Activated T-cell treated with anti-CD3 and anti-CD28 coated beads, Interleukin-2, amount 50 U/mL, for 4 hours (primary cell): ENCODE results near the gene TTC21A. TPM values are rescaled to one million over a fixed set of nuclear protein-coding genes. Genes with fewer than 3 reads are reported as not detected.

Experiments used
- ATAC-seq, 2 donors: fragments of 200-7000 bp; cut with Tn5 transposase; one replicate each; pipeline ENCODE4 v1.10.0; 2021
- DNase-seq: peaks from one replicate; pipeline ENCODE4 v3.0.0-alpha.2; 2020
- H3K27me3 Mint-ChIP-seq: one replicate; pipeline ENCODE4 v1.8.0; 2021; ENCODE audit warnings: low read depth, mixed read lengths
- H3K36me3 Mint-ChIP-seq: one replicate; pipeline ENCODE4 v1.8.0; 2022; ENCODE audit warnings: mixed read lengths; ENCODE audit not compliant: insufficient read depth
- H3K4me1 Mint-ChIP-seq: one replicate; pipeline ENCODE4 v1.8.0; 2021; ENCODE audit warnings: low read depth, mixed read lengths
- H3K4me3 Mint-ChIP-seq: one replicate; pipeline ENCODE4 v1.8.0; 2021; ENCODE audit warnings: mild to moderate bottlenecking, moderate library complexity, mixed read lengths
- H3K9me3 Mint-ChIP-seq: one replicate; pipeline ENCODE4 v1.8.0; 2021; ENCODE audit warnings: mixed read lengths
- total RNA-seq, 3 donors: library from RNA; stranded (reverse); gene quantifications; one replicate each; pipeline ENCODE4 v1.2.1, GENCODE V29; 2021

Gene TTC21A
- total RNA-seq, 3 donors from 2014 or later = 0.84 to 1.1 (median 1.0) TPM

DNA sequence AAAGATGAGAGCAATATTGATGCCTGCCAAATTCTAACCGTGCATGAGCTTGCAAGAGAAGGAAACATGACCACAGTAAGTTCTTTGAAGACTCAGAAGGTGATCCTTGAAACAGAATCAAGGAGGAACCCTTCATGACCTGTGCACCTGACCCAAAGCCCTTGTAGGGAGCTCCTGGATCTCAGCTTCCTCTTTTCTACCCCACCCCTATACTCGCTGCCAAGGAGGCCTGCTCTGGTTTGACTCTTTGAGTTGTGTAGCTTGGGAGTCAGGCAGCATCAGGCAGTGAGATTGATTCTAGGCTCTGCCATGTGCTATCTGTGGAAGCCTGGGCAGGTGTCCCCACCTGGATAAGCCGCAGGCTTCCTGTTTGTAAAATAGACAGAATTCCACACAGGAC is 10.6 kb downstream of the TTC21A start:
- Mint-ChIP-seq H3K4me1 (no peaks in the 10 kb centered on the region), H3K27me3 (no peaks in the 10 kb centered on the region), H3K9me3 (no peaks in the 10 kb centered on the region), H3K36me3 (no peaks in the 10 kb centered on the region), H3K4me3 (no peak overlapping the region)
- no peak for DNase-seq
- ATAC-seq = no peak

DNA sequence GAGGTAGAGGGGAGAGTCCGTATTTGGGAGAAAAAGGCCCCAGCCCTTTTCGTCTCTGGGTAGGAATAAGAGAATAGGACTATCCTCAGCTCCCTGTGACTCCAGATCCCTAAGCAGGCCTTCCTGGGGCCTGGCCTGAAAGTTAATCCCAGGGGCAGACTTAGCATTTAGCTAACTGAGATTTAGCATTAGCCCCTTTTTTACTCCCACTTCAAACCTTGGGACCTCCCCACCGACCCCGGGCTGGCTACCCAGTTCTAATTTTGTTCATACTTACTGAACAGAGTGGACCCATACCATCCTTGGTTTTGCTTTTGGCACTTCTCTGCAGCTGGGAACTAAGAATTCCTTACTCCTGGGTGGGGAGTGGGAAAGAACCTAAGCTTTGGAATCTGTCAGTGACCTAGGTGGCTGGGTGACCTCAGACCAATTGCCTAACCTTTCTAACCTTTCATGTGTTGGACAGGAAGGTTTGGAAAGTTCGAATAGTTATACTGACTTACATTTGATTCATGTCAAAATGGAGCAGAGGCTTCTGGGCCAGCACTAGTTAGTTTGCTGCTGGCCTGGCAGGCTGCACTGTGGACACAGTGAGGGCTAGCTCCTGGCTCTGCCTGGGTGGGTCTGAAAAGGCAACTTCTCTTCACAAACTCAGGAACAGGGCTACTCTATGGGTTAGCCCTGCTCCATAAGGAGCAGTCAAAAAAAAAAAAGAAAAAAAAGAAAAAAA is 11.6 kb downstream of the TTC21A start:
- no peak for ATAC-seq
- Mint-ChIP-seq H3K4me1 (no peaks in the 10 kb centered on the region), H3K27me3 (no peaks in the 10 kb centered on the region), H3K36me3 (no peaks in the 10 kb centered on the region), H3K9me3 (no peaks in the 10 kb centered on the region), H3K4me3 (no peak overlapping the region)
- DNase-seq = no peak

DNA sequence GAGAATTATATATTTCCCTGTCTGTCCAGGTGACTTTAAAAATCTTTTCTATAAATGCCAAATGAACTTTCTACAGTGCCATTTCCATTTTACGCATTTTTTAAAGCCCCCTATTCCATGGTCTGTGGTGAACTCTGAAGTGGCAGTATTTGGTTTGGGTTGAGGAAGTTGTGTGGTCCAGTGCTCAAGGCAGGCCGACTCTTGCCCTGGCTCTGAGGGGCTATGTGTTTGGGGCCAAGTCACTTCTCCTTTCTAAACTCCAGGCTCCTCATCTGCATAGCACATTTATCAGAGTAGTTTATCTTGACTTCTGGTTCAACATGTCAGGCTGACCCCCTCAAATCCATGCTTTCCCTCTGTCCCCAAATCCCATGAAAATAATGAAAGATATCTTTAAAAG is 14.1 kb downstream of the TTC21A start:
- H3K27me3 Mint-ChIP-seq = no peaks in the 10 kb centered on the region
- no peak for ATAC-seq

DNA sequence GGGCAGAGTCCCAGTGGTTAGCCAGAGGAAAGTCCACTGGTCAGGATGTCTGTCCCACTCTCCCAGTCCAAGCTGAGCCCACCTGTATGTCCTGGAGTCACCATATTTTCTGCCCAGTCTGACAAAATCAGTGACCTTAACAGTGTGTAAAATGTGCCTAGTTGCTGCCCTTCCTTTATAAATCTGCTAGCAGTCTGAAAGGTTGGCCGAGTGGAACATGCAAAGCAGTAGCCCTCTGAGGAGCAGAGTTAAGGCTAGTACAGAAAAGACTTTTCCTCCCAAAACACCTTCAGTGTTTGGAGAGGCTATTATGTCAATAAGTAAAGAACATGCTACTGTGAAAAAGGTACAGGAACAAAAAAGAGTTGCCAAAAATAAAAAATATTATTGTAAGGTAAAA is 15.3 kb downstream of the TTC21A start:
- Mint-ChIP-seq H3K4me3 (no peak overlapping the region), H3K9me3 (no peaks in the 10 kb centered on the region), H3K27me3 (no peaks in the 10 kb centered on the region), H3K4me1 (peaks cover 12% of the 10 kb centered on the region), H3K36me3 (no peaks in the 10 kb centered on the region)
- no peak for DNase-seq
- no peak for ATAC-seq

More for the DNA sequence above, 14.1 kb downstream of the TTC21A start:
- Mint-ChIP-seq H3K4me1 (peaks cover under 1% of the 10 kb centered on the region), H3K4me3 (no peak overlapping the region), H3K9me3 (no peaks in the 10 kb centered on the region), H3K36me3 (no peaks in the 10 kb centered on the region)
- no peak for DNase-seq

DNA sequence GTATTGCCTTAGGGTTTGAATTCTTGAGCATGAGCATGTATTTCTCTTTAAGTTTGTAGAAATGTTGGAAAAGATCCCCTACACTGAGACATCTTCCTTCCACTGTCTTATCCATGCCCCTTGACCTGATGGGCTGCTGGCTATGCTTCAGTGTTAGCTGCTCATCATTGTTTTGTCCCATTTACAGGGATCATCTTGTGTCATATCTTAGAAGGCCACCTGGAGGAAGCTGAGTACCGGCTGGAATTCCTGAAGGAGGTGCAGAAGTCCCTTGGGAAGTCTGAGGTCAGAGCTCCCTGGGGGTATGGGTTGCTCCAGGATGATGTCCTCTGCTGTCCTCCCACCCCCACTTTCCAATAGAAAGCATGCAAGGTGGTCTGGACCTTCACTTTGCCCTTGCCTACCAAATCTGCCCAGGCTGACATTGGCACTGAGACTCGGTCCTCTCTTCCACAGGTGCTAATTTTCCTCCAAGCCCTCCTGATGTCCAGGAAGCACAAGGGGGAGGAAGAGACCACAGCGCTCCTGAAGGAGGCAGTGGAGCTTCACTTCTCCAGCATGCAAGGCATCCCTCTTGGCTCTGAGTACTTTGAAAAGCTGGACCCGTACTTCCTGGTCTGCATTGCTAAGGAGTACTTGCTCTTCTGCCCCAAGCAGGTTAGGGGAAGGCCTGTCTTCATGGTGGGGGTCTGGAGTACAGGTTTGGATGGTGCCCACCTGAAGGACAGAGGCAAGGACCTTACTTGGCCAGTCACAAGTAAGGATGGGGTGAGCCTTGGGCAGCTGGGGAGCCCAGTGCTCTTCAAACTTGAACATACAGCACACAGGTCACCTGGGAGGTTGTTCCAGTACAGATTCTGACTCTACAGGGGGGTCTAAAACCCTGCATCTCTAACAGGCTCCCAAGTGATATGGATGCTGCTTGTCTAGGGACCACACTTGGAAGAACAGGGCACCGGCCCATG is 17.7 kb downstream of the TTC21A start:
- ATAC-seq (no peak), DNase-seq (no peak)
- H3K36me3 Mint-ChIP-seq = no peaks in the 10 kb centered on the region
- H3K4me1 Mint-ChIP-seq = peaks cover 21% of the 10 kb centered on the region
- H3K27me3 Mint-ChIP-seq = no peaks in the 10 kb centered on the region
- no peak overlapping the region for H3K4me3 Mint-ChIP-seq
- no peaks in the 10 kb centered on the region for H3K9me3 Mint-ChIP-seq

DNA sequence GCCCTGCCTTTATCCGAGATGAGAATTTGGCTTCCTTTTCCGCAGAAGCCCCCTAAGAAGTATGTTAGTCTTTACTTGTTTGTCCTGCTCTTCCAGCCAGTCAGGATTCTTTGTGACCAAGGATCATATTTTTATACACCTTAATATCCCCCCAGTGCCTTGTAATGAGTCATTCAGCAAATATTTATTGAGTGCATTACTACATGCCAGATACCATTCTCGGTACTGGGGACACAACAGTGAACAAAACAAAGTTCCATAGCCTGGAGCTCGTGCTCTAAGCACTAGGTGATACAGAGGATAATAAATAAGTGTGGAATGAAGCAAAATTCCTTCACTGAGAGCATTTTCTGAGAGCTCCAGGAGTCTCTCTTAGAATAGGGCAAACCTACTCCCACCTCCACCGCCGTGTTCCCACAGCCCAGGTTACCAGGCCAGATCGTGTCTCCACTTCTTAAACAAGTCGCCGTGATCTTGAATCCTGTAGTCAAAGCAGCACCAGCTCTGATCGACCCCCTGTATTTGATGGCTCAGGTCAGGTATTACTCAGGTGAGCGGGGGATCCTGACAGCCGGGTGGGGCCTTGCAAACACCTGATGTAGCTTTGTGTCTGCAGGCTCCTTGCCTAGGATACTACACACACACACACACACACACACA is 18.5 kb downstream of the TTC21A start:
- no peak overlapping the region for H3K4me3 Mint-ChIP-seq
- no peaks in the 10 kb centered on the region for H3K36me3 Mint-ChIP-seq
- H3K4me1 Mint-ChIP-seq = peaks cover 21% of the 10 kb centered on the region
- no peaks in the 10 kb centered on the region for H3K27me3 Mint-ChIP-seq
- ATAC-seq (no peak), DNase-seq (no peak)
- H3K9me3 Mint-ChIP-seq = no peaks in the 10 kb centered on the region

DNA sequence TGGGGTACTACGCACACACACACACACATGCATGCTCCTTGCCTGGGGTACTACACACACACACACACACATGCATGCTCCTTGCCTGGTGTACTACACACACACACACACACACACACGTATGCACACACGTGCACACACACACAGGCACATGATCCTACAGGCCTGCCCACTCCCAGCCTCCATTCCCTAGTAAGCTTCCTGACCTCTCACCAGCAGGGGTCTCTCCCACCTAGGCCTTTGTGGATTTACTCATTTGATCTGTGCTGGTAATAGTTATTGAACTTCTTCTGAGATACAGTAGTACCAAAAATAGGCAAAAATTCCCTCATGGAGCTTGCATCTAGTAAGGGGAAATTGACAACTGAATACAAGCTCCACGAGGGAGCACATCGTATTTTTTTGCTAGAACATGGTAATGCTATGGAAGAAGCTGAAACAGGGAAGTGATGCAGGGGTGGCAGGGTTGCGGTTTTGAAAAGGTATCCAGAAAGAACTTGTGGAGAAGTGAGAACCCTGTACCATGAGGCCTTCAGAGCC is 19.1 kb downstream of the TTC21A start:
- Mint-ChIP-seq H3K36me3 (no peaks in the 10 kb centered on the region), H3K27me3 (no peaks in the 10 kb centered on the region), H3K4me3 (no peak overlapping the region), H3K9me3 (no peaks in the 10 kb centered on the region), H3K4me1 (peaks cover 21% of the 10 kb centered on the region)
- DNase-seq = peak; percentile 48
- peak; percentile 43 to 70 for ATAC-seq

DNA sequence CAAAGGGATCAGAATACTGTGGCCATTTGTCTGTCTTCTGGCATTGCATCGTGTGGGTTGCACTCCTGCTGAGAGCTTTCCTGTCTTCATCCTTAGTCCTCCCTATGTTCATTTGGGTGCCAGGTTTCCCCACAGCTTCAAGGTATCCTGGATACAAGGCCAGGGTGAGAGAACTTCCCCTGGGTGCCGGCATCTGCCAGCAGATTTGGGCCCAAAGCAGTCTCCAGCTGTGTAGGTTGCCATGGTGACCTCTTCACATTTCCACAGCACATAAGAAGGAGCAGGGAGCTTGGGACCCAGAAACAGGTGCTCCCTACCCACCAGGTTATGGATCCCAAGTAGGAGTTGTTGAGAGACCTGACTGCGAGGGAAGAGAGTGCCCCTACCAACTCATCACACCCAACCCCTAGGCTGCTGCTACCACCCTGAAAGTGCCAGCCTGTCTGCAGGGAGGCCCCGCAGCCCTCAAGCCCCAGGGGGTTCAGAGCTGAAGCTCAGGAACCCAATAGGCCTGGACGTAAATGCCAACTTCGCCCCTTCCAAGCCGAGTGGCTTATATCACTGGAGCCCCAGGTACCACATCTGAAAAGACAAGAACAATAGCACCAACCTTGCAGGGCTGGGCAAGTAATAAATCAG is 19.9 kb downstream of the TTC21A start:
- Mint-ChIP-seq H3K27me3 (no peaks in the 10 kb centered on the region), H3K4me1 (peaks cover 21% of the 10 kb centered on the region), H3K36me3 (no peaks in the 10 kb centered on the region), H3K9me3 (no peaks in the 10 kb centered on the region), H3K4me3 (no peak overlapping the region)
- ATAC-seq (peak in 1 of 2 donors; percentile 39), DNase-seq (no peak)

DNA sequence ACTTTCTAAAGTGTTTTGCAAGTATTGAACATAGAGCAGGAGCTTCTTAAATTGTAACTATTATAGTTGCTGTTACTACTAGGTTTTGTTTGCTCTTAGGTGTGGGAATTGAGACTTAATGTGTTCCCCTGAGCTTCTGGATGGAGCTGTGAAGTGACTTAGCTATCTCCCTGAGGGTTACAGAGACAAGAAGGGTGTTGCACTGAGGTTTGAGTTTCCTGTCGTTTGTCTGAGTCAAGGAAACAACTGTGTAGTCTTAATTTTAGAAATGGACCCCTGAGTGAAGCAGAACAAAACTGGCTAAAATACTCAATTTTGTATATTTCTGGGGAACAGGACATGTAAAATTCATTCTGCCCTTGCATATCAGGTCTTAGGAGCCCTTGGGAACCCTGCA is 20.4 kb downstream of the TTC21A start:
- no peaks in the 10 kb centered on the region for H3K36me3 Mint-ChIP-seq
- peaks cover 21% of the 10 kb centered on the region for H3K4me1 Mint-ChIP-seq
- DNase-seq (no peak), ATAC-seq (peak in 1 of 2 donors; percentile 31)
- no peaks in the 10 kb centered on the region for H3K27me3 Mint-ChIP-seq
- no peak overlapping the region for H3K4me3 Mint-ChIP-seq
- no peaks in the 10 kb centered on the region for H3K9me3 Mint-ChIP-seq

DNA sequence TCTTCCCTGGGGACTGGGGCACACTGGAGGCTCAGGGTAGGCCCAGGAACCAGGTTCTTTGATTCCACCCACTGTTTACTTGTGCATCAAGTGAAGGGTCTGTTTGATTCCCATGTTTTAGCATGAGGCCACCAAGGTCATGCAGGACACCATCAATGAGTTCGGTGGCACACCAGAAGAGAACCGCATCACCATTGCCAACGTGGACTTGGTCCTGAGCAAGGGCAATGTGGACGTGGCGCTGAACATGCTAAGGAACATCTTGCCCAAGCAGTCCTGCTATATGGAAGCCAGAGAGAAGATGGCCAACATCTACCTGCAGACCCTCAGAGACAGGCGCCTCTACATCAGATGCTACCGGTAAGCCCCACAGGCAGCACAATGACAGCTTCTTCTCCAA is 21.5 kb downstream of the TTC21A start:
- Mint-ChIP-seq H3K4me1 (peaks cover 21% of the 10 kb centered on the region), H3K27me3 (no peaks in the 10 kb centered on the region), H3K36me3 (no peaks in the 10 kb centered on the region), H3K9me3 (no peaks in the 10 kb centered on the region), H3K4me3 (no peak overlapping the region)
- ATAC-seq (no peak), DNase-seq (no peak)

DNA sequence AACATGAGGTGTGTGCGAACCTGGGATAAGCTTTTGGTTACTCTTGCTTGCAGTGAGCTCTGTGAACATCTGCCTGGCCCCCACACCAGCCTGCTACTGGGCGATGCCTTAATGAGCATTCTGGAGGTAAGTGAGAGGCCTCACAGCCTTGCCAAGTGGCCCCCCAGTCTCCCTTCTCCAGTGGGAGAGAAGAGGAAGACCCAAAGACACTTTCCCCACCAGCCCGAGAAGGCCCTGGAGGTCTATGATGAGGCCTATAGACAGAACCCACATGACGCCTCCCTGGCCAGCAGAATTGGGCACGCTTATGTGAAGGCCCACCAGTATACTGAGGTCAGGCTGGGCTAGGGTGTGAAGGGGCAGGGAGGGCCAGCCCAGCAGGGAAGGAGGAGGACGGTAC is 22.5 kb downstream of the TTC21A start:
- DNase-seq = no peak
- ATAC-seq = no peak
- Mint-ChIP-seq H3K27me3 (no peaks in the 10 kb centered on the region), H3K4me1 (peaks cover 21% of the 10 kb centered on the region), H3K9me3 (no peaks in the 10 kb centered on the region), H3K36me3 (no peaks in the 10 kb centered on the region), H3K4me3 (no peak overlapping the region)

DNA sequence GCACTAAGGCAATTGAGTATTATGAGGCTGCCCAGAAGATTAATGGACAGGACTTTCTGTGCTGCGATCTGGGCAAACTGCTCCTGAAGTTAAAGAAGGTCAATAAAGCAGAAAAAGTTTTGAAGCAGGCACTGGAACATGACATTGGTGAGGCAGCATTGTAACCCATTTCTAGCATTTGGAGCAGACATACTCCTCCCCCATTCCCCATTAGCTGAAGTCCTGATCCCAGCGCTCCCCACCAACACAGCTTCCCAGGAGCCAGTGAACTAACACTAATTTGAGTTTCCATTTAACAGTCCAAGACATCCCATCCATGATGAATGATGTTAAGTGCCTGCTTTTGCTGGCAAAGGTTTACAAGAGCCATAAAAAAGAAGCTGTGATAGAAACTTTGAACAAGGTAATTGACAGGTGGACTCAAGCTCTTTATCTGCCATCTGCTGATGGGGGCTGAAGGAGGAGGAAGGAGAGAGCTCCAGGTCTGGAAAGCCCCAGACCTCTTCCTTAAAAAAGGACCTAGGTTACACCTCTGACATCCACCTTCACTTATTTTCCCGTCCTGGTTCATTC is 23.3 kb downstream of the TTC21A start:
- ATAC-seq (no peak), DNase-seq (no peak)
- H3K4me3 Mint-ChIP-seq = no peak overlapping the region
- peaks cover 21% of the 10 kb centered on the region for H3K4me1 Mint-ChIP-seq
- no peaks in the 10 kb centered on the region for H3K27me3 Mint-ChIP-seq
- no peaks in the 10 kb centered on the region for H3K36me3 Mint-ChIP-seq
- H3K9me3 Mint-ChIP-seq = no peaks in the 10 kb centered on the region

DNA sequence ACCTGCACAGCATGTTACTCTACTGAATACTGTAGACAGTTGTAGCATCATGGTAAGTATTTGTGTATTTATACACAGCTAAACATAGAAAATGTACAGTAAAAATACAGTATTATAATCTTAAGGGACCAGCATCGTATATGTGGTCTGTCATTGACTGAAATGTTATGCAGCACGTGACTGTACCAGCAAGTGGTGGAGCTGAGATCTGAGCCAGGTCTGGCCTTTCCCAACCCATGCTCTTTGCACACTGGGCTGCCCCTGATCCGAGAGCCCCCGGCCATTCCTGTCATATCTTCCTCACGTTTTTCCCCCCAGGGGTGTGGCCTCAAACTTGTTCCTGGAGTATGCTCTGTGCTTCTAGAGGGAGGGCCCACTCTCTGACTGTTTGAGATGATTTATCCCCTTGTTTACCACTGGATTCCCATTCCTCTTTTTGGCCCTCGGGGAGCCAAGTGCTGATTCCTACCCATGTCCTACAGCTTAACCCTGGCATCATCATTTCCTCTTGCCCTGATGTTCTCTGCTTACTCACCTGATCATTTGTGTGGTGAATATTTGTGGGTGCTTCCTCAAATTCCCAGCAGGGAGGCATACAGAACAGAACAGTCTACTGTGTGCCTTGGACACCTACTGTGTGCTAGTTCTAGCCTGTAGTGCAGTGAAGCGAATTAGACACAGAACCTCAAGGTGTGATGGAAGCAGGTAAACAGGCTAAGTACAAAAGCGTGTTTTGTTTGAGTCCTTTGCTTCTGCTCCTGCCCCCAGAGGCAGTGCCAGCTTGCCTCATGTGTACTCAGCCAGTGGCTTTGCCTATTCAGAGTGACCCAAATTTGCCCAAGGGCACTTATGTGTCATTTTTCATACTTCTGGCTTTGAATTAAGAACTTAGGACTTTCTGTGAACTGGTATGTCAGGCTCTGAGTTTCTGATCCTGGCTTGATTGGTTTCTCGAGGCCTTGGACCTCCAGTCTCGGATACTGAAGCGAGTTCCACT is 24.9 kb downstream of the TTC21A start:
- ATAC-seq (no peak), DNase-seq (no peak)
- no peaks in the 10 kb centered on the region for H3K27me3 Mint-ChIP-seq
- peaks cover under 1% of the 10 kb centered on the region for H3K36me3 Mint-ChIP-seq
- peaks cover 13% of the 10 kb centered on the region for H3K4me1 Mint-ChIP-seq
- H3K9me3 Mint-ChIP-seq = no peaks in the 10 kb centered on the region
- no peak overlapping the region for H3K4me3 Mint-ChIP-seq
